DMS53 treated with DMSO at 0.1 percent for 48 hours (cell line): ENCODE data around the gene TMEM119.
"Not testable (repeated sequence)": the region's sequence is repeated elsewhere in the genome, so short reads cannot be mapped to it uniquely, and the experiment has no call there.

Source experiments
- DNase-seq: peaks from one replicate; lab custom pipeline; 2025; ENCODE audit not compliant: unreplicated experiment; lab: John Stamatoyannopoulos, UW

TMEM119 gene

GRCh38 chr12:108585864-108586263, 12.0 kb downstream of the TMEM119 start:
- no peak for DNase-seq

GRCh38 chr12:108584456-108585065, 13.3 kb downstream of the TMEM119 start:
- no peak for DNase-seq

GRCh38 chr12:108583991-108584390, 13.9 kb downstream of the TMEM119 start:
- no peak for DNase-seq

- DNase-seq = no peak
Observed at GRCh38 chr12:108582978-108583770, 14.7 kb downstream of the TMEM119 start.

DNA sequence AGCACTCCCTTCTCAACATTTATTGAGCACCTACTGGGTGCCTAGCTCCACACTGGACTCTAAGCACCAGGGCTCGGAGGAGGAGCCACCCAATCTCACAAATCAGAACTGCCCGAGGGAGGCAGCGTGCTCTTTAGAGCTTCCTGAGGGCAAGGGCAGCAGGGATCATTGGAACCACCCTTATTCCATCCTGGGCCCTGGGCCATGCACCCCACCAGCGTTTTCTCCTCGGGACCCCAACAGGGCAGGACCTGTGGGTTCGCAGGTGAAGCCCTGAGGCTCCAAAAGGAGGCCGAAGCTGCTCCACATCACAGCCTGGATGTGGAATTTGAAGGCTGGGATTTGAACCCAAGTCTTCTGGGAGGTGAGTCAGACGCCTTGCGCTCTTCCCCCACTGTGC, 15.4 kb downstream of the TMEM119 start:
- DNase-seq = no peak

DNA sequence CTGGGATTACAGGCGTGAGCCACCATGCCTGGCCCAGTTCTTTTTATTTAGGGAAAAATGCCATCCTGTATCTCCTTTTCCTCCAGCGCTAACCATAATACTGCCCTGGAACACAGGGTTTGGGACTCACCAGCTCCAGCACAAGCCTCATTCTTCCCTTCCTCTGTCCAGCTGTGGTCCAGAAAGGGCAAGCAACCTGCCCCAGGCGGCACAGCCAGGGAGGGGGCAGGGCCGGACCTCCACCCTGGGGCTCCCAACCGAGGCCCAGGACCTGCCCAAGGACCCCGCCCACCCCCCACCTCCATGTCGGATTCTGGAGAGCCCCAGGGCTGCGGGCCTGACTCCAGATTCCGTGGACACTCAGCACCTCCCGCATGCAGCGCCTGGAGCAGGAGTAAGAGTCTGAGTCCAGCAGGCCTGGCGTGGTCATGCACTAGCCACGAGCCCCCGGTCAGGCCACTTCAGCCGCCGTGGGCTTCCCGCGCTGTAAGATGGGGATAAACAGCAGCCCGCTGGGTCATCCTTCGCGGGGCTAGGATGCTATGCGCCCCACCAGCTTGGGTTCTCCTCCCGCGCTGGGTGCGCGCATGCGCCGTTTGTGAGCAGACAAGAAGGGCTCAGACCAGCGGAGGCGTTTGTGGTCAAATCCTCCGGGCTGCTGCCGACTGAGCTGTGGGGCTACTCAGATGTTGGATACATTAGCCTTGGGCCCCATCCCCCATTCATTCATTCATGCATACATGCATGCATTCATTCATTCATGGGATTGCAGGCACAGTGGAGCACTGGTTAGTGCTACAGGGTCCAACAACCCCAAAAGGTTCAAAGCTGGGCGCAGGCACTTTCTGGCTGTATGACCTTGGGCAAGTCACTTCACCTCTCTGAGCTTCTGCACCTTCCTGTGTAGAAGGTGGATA, 16.3 kb downstream of the TMEM119 start:
- no peak for DNase-seq

- DNase-seq = no peak
Observed at GRCh38 chr12:108580531-108580930, 17.4 kb downstream of the TMEM119 start.

GRCh38 chr12:108578813-108579212, 19.1 kb downstream of the TMEM119 start:
- DNase-seq = no peak

GRCh38 chr12:108578264-108578663, 19.6 kb downstream of the TMEM119 start:
- DNase-seq = no peak

DNA sequence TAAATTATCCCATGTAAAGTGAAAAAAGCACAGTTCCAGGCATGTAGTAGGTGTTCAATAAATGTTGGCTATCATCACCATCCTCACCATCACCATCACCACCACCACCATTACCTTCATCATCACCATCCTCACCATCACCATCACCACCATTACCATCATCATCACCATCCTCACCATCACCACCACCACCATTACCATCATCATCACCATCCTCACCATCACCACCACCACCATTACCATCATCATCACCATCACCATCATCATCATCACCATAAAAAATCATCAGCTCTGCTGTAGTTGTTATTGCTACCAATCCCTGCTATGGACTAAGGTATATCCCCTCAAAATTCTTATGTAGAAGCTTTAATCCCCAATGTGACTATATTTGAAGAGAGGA, 20.4 kb downstream of the TMEM119 start:
- DNase-seq = no peak

- DNase-seq = no peak
Observed at GRCh38 chr12:108576660-108577234, 21.1 kb downstream of the TMEM119 start.

DNA sequence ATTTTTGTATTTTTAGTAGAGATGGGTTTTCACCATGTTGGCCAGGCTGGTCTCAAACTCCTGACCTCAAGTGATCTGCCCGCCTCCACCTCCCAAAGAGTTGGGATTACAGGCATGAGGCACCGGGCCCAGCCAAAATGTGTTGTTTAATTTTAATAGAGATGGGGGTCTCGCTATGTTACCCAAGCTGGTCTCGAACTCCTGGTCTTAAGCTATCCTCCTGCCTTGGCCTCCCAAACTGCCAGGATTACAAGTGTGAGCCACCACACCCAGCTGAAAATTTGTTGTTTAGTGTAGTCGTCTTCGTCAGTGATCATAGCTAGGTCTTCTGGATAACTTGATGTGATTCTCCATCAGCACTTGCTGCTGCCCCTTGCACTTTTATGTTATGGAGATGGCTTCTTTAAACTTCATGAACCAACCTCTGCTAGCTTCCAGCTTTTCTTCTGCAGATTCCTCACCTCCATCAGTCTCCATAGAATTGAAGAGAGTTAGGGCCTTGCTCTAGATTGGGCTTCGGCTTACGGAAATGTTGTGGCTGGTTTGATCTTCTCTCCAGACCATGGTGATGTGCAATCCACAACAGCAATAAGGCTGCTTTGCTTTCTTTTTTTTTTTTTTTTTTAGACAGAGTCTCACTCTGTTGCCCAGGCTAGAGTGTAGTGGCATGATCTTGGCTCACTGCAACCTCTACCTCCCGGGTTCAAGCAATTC, 22.5 kb downstream of the TMEM119 start:
- no peak for DNase-seq

- DNase-seq = not testable (repeated sequence)
Observed at GRCh38 chr12:108574276-108574675, 23.6 kb downstream of the TMEM119 start.

DNA sequence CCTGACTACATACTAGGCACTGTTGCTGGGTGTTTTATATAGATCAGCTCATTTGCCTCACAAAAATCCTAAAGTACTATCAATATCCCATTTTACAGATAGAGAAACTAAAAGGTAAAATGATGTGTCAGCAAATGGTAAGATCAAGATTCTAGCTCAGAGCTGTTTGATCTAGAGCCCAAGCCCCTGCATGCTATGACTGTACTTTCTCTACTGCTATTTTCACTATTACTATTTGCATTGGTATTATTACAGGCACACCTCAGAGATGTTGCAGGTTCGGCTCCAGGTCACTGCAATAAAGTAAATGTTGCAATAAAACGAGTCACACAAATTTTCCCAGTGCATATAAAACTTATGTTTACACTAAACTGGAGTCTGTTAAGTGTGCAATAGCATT, 24.6 kb downstream of the TMEM119 start:
- no peak for DNase-seq

DNA sequence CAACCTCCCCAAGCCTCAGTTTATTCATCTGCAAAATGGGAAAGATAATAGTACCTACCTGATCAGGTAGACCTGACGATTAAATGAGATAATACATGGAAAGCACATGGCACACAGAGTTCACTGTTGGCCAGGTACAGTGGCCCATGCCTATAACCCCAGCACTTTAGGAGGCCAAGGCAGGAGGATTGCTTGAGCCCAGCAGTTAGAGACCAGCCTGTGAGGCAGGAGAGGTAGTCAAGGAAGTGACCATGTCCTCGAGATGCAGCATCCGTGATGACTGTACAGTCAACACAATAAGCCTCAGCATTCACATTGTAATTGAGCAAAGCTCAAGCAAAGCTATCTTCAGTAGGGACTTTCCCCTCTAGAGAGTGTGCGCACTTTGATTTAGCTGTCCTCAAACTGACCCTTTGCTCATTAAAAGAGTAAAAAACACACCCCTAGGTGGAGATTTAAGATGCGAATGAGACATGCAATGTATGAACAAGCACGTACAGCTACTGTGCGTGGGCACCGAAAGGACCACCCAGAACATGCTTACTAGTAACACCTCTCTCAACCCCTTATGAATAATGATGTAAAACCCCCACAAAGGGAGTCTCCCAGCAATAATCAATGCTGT, 25.6 kb downstream of the TMEM119 start:
- DNase-seq = no peak

GRCh38 chr12:108571609-108572165, 26.2 kb downstream of the TMEM119 start:
- DNase-seq = no peak

DNA sequence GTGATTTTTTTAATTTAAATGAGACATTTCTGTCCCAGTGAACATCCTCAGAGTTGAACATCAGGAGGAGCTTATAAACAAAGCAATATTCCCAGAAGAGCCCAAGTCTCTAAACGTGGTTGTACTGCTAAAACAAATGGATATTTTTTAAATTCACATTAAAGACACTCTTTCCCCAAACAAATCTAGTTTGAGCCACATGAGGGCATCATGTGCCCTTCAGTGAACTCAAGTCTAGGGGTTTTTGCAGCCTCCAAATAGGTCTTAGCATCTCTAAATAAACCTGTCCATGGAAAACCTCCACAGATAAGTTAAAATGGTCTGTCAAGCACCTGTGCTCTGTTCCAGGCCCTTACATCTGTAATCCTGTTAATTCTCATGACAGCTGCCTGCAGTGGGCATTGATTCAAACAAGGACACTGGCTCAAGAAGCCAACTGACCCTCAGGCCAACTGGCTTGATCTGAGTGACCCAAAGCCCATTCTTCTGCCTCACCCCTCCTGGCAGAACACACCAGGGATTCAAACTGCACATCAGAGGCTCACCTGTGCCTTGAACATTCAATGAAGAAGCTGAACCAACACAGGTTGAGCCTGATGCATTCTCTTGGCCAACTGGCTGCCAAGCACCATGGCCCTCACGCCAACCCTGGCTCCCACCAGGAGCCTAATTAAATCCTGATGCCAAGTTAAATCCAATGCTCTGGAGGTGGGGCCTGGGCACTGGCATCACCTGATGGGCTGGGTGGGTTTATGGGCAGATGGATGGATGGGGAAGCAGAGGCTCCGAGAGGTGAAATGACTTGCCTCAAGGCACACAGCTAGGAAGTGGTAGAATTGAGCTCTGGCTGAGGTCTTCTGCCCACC, 26.9 kb downstream of the TMEM119 start:
- no peak for DNase-seq

GRCh38 chr12:108568338-108569154, 29.3 kb downstream of the TMEM119 start:
- no peak for DNase-seq
